HUDEP-2 (cell line): Measurements from ENCODE around the gene NT5M.
"Not testable (repeated sequence)": the region's sequence is repeated elsewhere in the genome, so short reads cannot be mapped to it uniquely, and the experiment has no call there.

Experiments used
- DNase-seq, 76 experiments: peaks; one replicate each; lab custom pipeline; 2025; ENCODE audit not compliant: unreplicated experiment in 76 of 76; lab: John Stamatoyannopoulos, UW

Gene NT5M

GRCh38 chr17:17303010-17303846 is at the start of gene NT5M:
TSS of gene NT5M (plus strand) at chr17:17303373. CDS start at chr17:17303551, 178 bp downstream.
- DNase-seq: peak in 72 of 76 experiments; percentile 13 to 84 (median 69)

- DNase-seq: peak in 43 of 76 experiments; percentile 5 to 71 (median 29)
These were observed 49.8 kb upstream of the NT5M start for GRCh38 chr17:17253406-17253805.

- DNase-seq: no peak
These were observed 49.1 kb upstream of the NT5M start for GRCh38 chr17:17254036-17254435.

- not testable (repeated sequence) for DNase-seq
These were observed 47.5 kb upstream of the NT5M start for GRCh38 chr17:17255689-17256088.

GRCh38 chr17:17256316-17256715 is 46.9 kb upstream of the NT5M start:
- DNase-seq: no peak

- no peak for DNase-seq
These were observed 45.2 kb upstream of the NT5M start for GRCh38 chr17:17258011-17258410.

- DNase-seq: no peak
These were observed 44.2 kb upstream of the NT5M start for GRCh38 chr17:17258998-17259397.

- DNase-seq: peak in 1 of 76 experiments; percentile 10
These were observed 38.7 kb upstream of the NT5M start for GRCh38 chr17:17264430-17264829.

GRCh38 chr17:17269926-17270773 is 33.0 kb upstream of the NT5M start:
- DNase-seq: peak in 9 of 76 experiments; percentile 4 to 26 (median 10)

- DNase-seq: no peak
These were observed 27.2 kb upstream of the NT5M start for GRCh38 chr17:17275971-17276370.

GRCh38 chr17:17277431-17277830 is 25.7 kb upstream of the NT5M start:
- DNase-seq: not testable (repeated sequence)

GRCh38 chr17:17279316-17279715 is 23.9 kb upstream of the NT5M start:
- no peak for DNase-seq

- DNase-seq: peak in 74 of 76 experiments; percentile 48 to 98 (median 94)
These were observed 22.3 kb upstream of the NT5M start, which contains the start of gene COPS3 for GRCh38 chr17:17280613-17281549. TSS of gene COPS3 (minus strand) at chr17:17281246. CDS start at chr17:17281186, 60 bp downstream.

- no peak for DNase-seq
These were observed 17.2 kb upstream of the NT5M start for GRCh38 chr17:17285951-17286350.

GRCh38 chr17:17289086-17289485 is 14.1 kb upstream of the NT5M start:
- DNase-seq: no peak

- DNase-seq: no peak
These were observed 13.5 kb upstream of the NT5M start for GRCh38 chr17:17289701-17290100.

- no peak for DNase-seq
These were observed 8.0 kb upstream of the NT5M start for GRCh38 chr17:17295141-17295540.

- DNase-seq: no peak
These were observed 6.0 kb upstream of the NT5M start for GRCh38 chr17:17297217-17297616.

- DNase-seq: no peak
These were observed 5.1 kb upstream of the NT5M start for GRCh38 chr17:17298108-17298507.
